Neural cell (in vitro differentiated cells): ENCODE measurements around the gene CTBP2. TPM values are rescaled to one million over a fixed set of nuclear protein-coding genes. Genes with fewer than 3 reads are reported as not detected.

Source experiments
- H2AFZ ChIP-seq: fragments of 200-600, 300-800 bp; sonication (generic), shearing (Covaris generic); 2 replicates; pipeline ENCODE4 v1.6.0; 2014; ENCODE audit warnings: low read depth, mild to moderate bottlenecking, antibody characterized with exemption, low read length, moderate library complexity
- H3F3A ChIP-seq: fragments of 200-600 bp; shearing (Covaris generic); 2 replicates; pipeline ENCODE4 v1.6.1; 2016; ENCODE audit warnings: mild to moderate bottlenecking, moderate library complexity, mixed read lengths, antibody characterized with exemption, low read length; ENCODE audit not compliant: insufficient read depth, poor library complexity, severe bottlenecking
- H3K27ac ChIP-seq: fragments of 200-600, 300-800 bp; sonication (generic), shearing (Covaris generic); 2 replicates; pipeline ENCODE4 v1.5.1; 2014; ENCODE audit warnings: mild to moderate bottlenecking, low read length, moderate library complexity
- H3K27me3 ChIP-seq: fragments of 300-800, 200-600 bp; sonication (generic), shearing (Covaris generic); 2 replicates; pipeline ENCODE4 v1.6.0; 2014; ENCODE audit warnings: mild to moderate bottlenecking, low read depth, low read length, moderate library complexity; ENCODE audit not compliant: insufficient read depth
- H3K36me3 ChIP-seq: fragments of 300-800, 200-600 bp; sonication (generic), shearing (Covaris generic); 2 replicates; pipeline ENCODE4 v1.5.1; 2014; ENCODE audit warnings: mild to moderate bottlenecking, antibody characterized with exemption, low read length, moderate library complexity; ENCODE audit not compliant: insufficient read depth
- H3K4me2 ChIP-seq: fragments of 300-800, 200-600 bp; sonication (generic), shearing (Covaris generic); 2 replicates; pipeline ENCODE4 v1.6.0; 2014; ENCODE audit warnings: mild to moderate bottlenecking, low read length
- H3K4me3 ChIP-seq: fragments of 300-800, 200-600 bp; sonication (generic), shearing (Covaris generic); 2 replicates; pipeline ENCODE4 v1.5.1; 2014; ENCODE audit warnings: mild to moderate bottlenecking, low read length, moderate library complexity
- H3K79me2 ChIP-seq: fragments of 200-600 bp; shearing (Covaris generic); replicated peaks from 2 replicates; pipeline ENCODE4 v1.6.0; 2014; ENCODE audit warnings: mild to moderate bottlenecking, low read length, moderate library complexity; ENCODE audit not compliant: insufficient read depth
- H3K9ac ChIP-seq: fragments of 300-800, 200-600 bp; sonication (generic), shearing (Covaris generic); 2 replicates; pipeline ENCODE4 v1.6.1; 2016; ENCODE audit warnings: mild to moderate bottlenecking, low read length, mixed read lengths
- H3K9me2 ChIP-seq: fragments of 200-600 bp; shearing (Covaris generic); 2 replicates; pipeline ENCODE4 v1.6.1; 2016; ENCODE audit warnings: mild to moderate bottlenecking, low read length, mixed read lengths; ENCODE audit not compliant: insufficient read depth
- H3K9me3 ChIP-seq: fragments of 200-600, 300-800 bp; sonication (generic), shearing (Covaris generic); 2 replicates; pipeline ENCODE4 v1.6.1; 2016; ENCODE audit warnings: mild to moderate bottlenecking, mixed run types, low read length, moderate library complexity, mixed read lengths
- H4K20me1 ChIP-seq: fragments of 200-600 bp; shearing (Covaris generic); 2 replicates; pipeline ENCODE4 v1.6.1; 2016; ENCODE audit warnings: mild to moderate bottlenecking, mixed run types; ENCODE audit not compliant: insufficient read depth
- CTCF ChIP-seq: fragments of 450-650 bp; IDR thresholded peaks from 2 replicates; pipeline ENCODE4 v1.5.1; 2014; ENCODE audit warnings: antibody characterized with exemption, mild to moderate bottlenecking, moderate library complexity; ENCODE audit not compliant: poor library complexity, severe bottlenecking
- EP300 ChIP-seq: fragments of 450-650 bp; conservative IDR thresholded peaks from 2 replicates; pipeline ENCODE4 v1.6.1; 2014; ENCODE audit warnings: antibody characterized with exemption, mild to moderate bottlenecking, moderate library complexity; ENCODE audit not compliant: poor library complexity, severe bottlenecking
- EZH2 ChIP-seq: fragments of 200-600, 300-800 bp; shearing (Covaris generic), sonication (generic); IDR thresholded peaks from 2 replicates; pipeline ENCODE4 v1.6.1; 2014; ENCODE audit warnings: antibody characterized with exemption, low read length, borderline replicate concordance, mild to moderate bottlenecking; ENCODE audit not compliant: insufficient read depth, poor library complexity, severe bottlenecking
- MXI1 ChIP-seq: fragments of 450-650 bp; conservative IDR thresholded peaks from 2 replicates; pipeline ENCODE4 v1.6.1; 2014; ENCODE audit warnings: antibody characterized with exemption, mild to moderate bottlenecking; ENCODE audit not compliant: poor library complexity, severe bottlenecking
- POLR2AphosphoS5 ChIP-seq: IDR thresholded peaks from 2 replicates; pipeline ENCODE4 v1.6.1; 2012
- RAD21 ChIP-seq: fragments of 450-650 bp; conservative IDR thresholded peaks from 2 replicates; pipeline ENCODE4 v1.6.1; 2014; ENCODE audit warnings: antibody characterized with exemption, mild to moderate bottlenecking, moderate library complexity
- SMC3 ChIP-seq: fragments of 450-650 bp; conservative IDR thresholded peaks from 2 replicates; pipeline ENCODE4 v1.6.1; 2014; ENCODE audit warnings: antibody characterized with exemption, mild to moderate bottlenecking, moderate library complexity; ENCODE audit not compliant: poor library complexity
- TAF1 ChIP-seq: IDR thresholded peaks from 2 replicates; pipeline ENCODE4 v1.6.1; 2012; ENCODE audit warnings: low read depth
- polyA plus RNA-seq: library from polyadenylated mRNA; depleted of rRNA; stranded (reverse); fragments of >200 nt; gene quantifications from 2 replicates; pipeline ENCODE4 v1.2.3, GENCODE V29; 2014
- TF ChIP-seq, protein P1 (sequence below): IDR thresholded peaks from 2 replicates; pipeline ENCODE4 v1.6.1; 2012; ENCODE audit warnings: borderline replicate concordance

Gene CTBP2
- polyA plus RNA-seq, 1 donor from 2014 or later = 59.5 TPM

GRCh38 chr10:125081931-125082330 lies 78.4 kb downstream of the CTBP2 start:
- H3F3A ChIP-seq = no peaks in the 10 kb centered on the region
- H3K36me3 ChIP-seq = no peaks in the 10 kb centered on the region
- H3K27ac ChIP-seq = no peak overlapping the region
- H3K9me3 ChIP-seq = no peaks in the 10 kb centered on the region
- no peak overlapping the region for H3K4me3 ChIP-seq
- H3K79me2 ChIP-seq = peaks cover 29% of the 10 kb centered on the region
- H3K4me2 ChIP-seq = no peak overlapping the region
- no peak overlapping the region for H3K9ac ChIP-seq
- H3K27me3 ChIP-seq = no peaks in the 10 kb centered on the region
- TF ChIP-seq EP300 (no peak), CTCF (no peak), MXI1 (no peak), EZH2 (no peak)
- no peaks in the 10 kb centered on the region for H3K9me2 ChIP-seq
- H4K20me1 ChIP-seq = no peaks in the 10 kb centered on the region
- no peak overlapping the region for H2AFZ ChIP-seq

- H3K27me3 ChIP-seq = no peaks in the 10 kb centered on the region
- H3K9ac ChIP-seq = no peak overlapping the region
- H3K27ac ChIP-seq = no peak overlapping the region
- no peak for TF ChIP-seq SMC3
- no peak for TF ChIP-seq MXI1
- TF ChIP-seq, protein P1, sequence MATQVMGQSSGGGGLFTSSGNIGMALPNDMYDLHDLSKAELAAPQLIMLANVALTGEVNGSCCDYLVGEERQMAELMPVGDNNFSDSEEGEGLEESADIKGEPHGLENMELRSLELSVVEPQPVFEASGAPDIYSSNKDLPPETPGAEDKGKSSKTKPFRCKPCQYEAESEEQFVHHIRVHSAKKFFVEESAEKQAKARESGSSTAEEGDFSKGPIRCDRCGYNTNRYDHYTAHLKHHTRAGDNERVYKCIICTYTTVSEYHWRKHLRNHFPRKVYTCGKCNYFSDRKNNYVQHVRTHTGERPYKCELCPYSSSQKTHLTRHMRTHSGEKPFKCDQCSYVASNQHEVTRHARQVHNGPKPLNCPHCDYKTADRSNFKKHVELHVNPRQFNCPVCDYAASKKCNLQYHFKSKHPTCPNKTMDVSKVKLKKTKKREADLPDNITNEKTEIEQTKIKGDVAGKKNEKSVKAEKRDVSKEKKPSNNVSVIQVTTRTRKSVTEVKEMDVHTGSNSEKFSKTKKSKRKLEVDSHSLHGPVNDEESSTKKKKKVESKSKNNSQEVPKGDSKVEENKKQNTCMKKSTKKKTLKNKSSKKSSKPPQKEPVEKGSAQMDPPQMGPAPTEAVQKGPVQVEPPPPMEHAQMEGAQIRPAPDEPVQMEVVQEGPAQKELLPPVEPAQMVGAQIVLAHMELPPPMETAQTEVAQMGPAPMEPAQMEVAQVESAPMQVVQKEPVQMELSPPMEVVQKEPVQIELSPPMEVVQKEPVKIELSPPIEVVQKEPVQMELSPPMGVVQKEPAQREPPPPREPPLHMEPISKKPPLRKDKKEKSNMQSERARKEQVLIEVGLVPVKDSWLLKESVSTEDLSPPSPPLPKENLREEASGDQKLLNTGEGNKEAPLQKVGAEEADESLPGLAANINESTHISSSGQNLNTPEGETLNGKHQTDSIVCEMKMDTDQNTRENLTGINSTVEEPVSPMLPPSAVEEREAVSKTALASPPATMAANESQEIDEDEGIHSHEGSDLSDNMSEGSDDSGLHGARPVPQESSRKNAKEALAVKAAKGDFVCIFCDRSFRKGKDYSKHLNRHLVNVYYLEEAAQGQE = no peak
- no peak for TF ChIP-seq EZH2
- TF ChIP-seq EP300 = no peak
- no peak for TF ChIP-seq TAF1
- TF ChIP-seq POLR2AphosphoS5 = no peak
- TF ChIP-seq CTCF = no peak
- no peak for TF ChIP-seq RAD21
- no peaks in the 10 kb centered on the region for H3K9me3 ChIP-seq
- H3F3A ChIP-seq = no peaks in the 10 kb centered on the region
- no peaks in the 10 kb centered on the region for H4K20me1 ChIP-seq
- H3K4me3 ChIP-seq = no peak overlapping the region
- no peaks in the 10 kb centered on the region for H3K9me2 ChIP-seq
- no peaks in the 10 kb centered on the region for H3K36me3 ChIP-seq
- peaks cover 25% of the 10 kb centered on the region for H3K79me2 ChIP-seq
- H2AFZ ChIP-seq = no peak overlapping the region
- no peak overlapping the region for H3K4me2 ChIP-seq
Observed at GRCh38 chr10:125080984-125081383, 79.4 kb downstream of the CTBP2 start.
